Caco-2 (cell line): ENCODE measurements around the gene FAM43B. TPM values are rescaled to one million over a fixed set of nuclear protein-coding genes. Genes with fewer than 3 reads are reported as not detected.

Source experiments
- BruUV-seq: library from RNA; stranded (reverse); fragments of 400-500 nt; replicated peaks from 2 replicates; lab custom pipeline; 2021; lab: Mats Ljungman, UMichigan
- CTCF ChIA-PET: fragments of 300-600 bp; sonication (Branson Sonifier 250); formaldehyde crosslinking; loops from one replicate; lab custom pipeline; 2022; ENCODE audit warnings: antibody characterized with exemption; lab: Charles Lee
- POLR2A ChIA-PET: fragments of 300-600 bp; sonication (Branson Sonifier 250); formaldehyde crosslinking; loops from one replicate; lab custom pipeline; 2022; ENCODE audit warnings: antibody characterized with exemption; lab: Charles Lee
- DNase-seq, 2 experiments: peaks; one replicate each; pipeline versions ENCODE4 v3.0.0 to v3.0.0-alpha.2; 2020 to 2022
- H3K27me3 ChIP-seq: replicated peaks from 2 replicates; pipeline ENCODE4 v1.6.0; 2011; ENCODE audit warnings: low read length; ENCODE audit not compliant: control insufficient read depth, insufficient read depth
- H3K36me3 ChIP-seq: 2 replicates; pipeline ENCODE4 v1.5.1; 2011; ENCODE audit warnings: low read length; ENCODE audit not compliant: control insufficient read depth, insufficient read depth
- H3K4me1 ChIP-seq: fragments of 250-450 bp; sonication (Bioruptor Pico); 2 replicates; pipeline ENCODE4 v1.5.1; 2020; ENCODE audit warnings: mild to moderate bottlenecking
- H3K4me3 ChIP-seq: 2 replicates; pipeline ENCODE4 v1.5.1; 2011; ENCODE audit warnings: low read depth, mild to moderate bottlenecking, control low read depth, low read length
- H3K9me3 ChIP-seq: fragments of 250-450 bp; sonication (Bioruptor Pico); 2 replicates; pipeline ENCODE4 v1.5.1; 2020; ENCODE audit warnings: mild to moderate bottlenecking, moderate library complexity
- H3K27ac Mint-ChIP-seq: one replicate; pipeline ENCODE4 v1.8.0; 2022; ENCODE audit warnings: mixed read lengths; ENCODE audit not compliant: unreplicated experiment
- H3K27me3 Mint-ChIP-seq: one replicate; pipeline ENCODE4 v1.8.0; 2022; ENCODE audit warnings: mixed read lengths; ENCODE audit not compliant: insufficient read depth, unreplicated experiment
- H3K36me3 Mint-ChIP-seq: one replicate; pipeline ENCODE4 v1.8.0; 2022; ENCODE audit warnings: mild to moderate bottlenecking, mixed read lengths; ENCODE audit not compliant: insufficient read depth, unreplicated experiment
- H3K4me1 Mint-ChIP-seq: one replicate; pipeline ENCODE4 v1.8.0; 2022; ENCODE audit warnings: low read depth, mixed read lengths; ENCODE audit not compliant: unreplicated experiment
- H3K4me3 Mint-ChIP-seq: one replicate; pipeline ENCODE4 v1.8.0; 2022; ENCODE audit warnings: mild to moderate bottlenecking, moderate library complexity, mixed read lengths; ENCODE audit not compliant: unreplicated experiment
- H3K9me3 Mint-ChIP-seq: one replicate; pipeline ENCODE4 v1.8.0; 2022; ENCODE audit warnings: mixed read lengths; ENCODE audit not compliant: unreplicated experiment
- intact Hi-C: fragments of 100-400 bp; cut with micrococcal nuclease; formaldehyde crosslinking; loops from one replicate; pipeline ENCODE4 v1.10.0; 2022; ENCODE audit not compliant: unreplicated experiment
- total RNA-seq: library from RNA; stranded (reverse); gene quantifications from 2 replicates; pipeline ENCODE4 v1.2.3, GENCODE V29; 2022
- TF ChIP-seq, protein P1 (sequence below), 2 experiments: fragments of 200-600 bp in 1 of 2; IDR thresholded peaks; 1 replicate in 1 of 2; 2 replicates in 1 of 2; pipeline versions ENCODE4 v1.5.1 to v1.8.0; 2011 to 2022; ENCODE audit warnings: antibody characterized with exemption in 1 of 2, control low read depth in 1 of 2, inconsistent platforms in 1 of 2, low read depth in 1 of 2, low read length in 1 of 2, mild to moderate bottlenecking in 1 of 2, moderate library complexity in 1 of 2; ENCODE audit not compliant: insufficient read depth in 1 of 2, severe bottlenecking in 1 of 2, unreplicated experiment in 1 of 2

FAM43B gene
- total RNA-seq, 1 experiment from 2014 or later, result 3.6 TPM

DNA sequence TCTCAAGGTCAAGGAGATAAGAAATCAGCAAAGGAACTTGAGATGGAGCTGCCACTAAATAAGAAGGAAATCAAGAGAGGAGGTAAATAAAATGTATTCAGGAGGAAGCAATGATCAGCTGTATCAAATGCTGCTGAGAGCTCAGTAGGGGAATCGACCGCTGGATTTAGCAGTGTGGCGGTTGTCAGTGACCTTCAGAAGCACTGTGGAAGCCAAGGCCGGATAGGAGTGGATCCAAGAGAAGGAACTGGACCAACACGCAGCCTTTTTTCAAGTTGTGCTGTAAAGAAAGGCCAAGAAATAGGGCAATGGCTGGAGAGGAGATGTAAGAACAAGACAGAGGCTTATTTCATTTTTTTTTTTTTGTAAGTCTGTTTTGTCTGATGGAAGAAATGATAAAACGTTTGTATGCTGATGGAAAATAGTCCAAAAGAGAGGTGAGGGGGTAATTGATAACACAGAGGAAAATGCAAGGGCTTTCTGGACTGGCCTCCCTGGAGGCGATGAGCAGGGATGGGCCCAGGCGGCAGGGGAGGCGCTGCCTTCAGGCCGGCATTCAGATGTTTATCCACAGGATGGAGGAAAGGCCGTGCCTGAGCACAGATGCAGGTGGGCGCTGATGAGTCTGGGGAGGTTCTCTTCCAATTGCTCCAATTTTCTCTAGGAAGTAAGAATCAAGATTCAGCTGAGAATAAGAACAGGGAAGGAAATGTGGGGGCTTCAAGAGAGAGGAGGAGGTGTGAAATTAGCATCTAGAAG is 17.5 kb upstream of the FAM43B start:
- ChIA-PET CTCF (interaction anchor here (0.6 to 1.0 kb wide), 2 partner anchors 17 to 279 kb away, joined by 3 read pairs; no protein-coding TSS in a partner anchor), POLR2A (no interaction called here)
- Mint-ChIP-seq H3K4me3 (no peak overlapping the region), H3K36me3 (no peaks in the 10 kb centered on the region), H3K27ac (peak overlapping the region; percentile 6), H3K4me1 (peaks cover 41% of the 10 kb centered on the region), H3K27me3 (no peaks in the 10 kb centered on the region), H3K9me3 (no peaks in the 10 kb centered on the region)
- no peak for DNase-seq
- Histone ChIP-seq H3K27me3 (no peaks in the 10 kb centered on the region), H3K4me1 (peaks cover 29% of the 10 kb centered on the region), H3K36me3 (no peaks in the 10 kb centered on the region), H3K9me3 (no peaks in the 10 kb centered on the region), H3K4me3 (no peak overlapping the region)
- intact Hi-C loops, result loop anchor here (5.0 kb wide), 1 partner anchor 97 kb away; the partner anchor contains the start of gene PINK1
- BruUV-seq, result no TSS peak
- TF ChIP-seq, protein P1, sequence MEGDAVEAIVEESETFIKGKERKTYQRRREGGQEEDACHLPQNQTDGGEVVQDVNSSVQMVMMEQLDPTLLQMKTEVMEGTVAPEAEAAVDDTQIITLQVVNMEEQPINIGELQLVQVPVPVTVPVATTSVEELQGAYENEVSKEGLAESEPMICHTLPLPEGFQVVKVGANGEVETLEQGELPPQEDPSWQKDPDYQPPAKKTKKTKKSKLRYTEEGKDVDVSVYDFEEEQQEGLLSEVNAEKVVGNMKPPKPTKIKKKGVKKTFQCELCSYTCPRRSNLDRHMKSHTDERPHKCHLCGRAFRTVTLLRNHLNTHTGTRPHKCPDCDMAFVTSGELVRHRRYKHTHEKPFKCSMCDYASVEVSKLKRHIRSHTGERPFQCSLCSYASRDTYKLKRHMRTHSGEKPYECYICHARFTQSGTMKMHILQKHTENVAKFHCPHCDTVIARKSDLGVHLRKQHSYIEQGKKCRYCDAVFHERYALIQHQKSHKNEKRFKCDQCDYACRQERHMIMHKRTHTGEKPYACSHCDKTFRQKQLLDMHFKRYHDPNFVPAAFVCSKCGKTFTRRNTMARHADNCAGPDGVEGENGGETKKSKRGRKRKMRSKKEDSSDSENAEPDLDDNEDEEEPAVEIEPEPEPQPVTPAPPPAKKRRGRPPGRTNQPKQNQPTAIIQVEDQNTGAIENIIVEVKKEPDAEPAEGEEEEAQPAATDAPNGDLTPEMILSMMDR (IDR thresholded peaks at IDR 0.05; ENCODE audit: insufficient read depth in 1 of 2, low read depth in 1 of 2, low read length in 1 of 2, severe bottlenecking in 1 of 2, unreplicated experiment in 1 of 2), result no peak

- H3K36me3 Mint-ChIP-seq, result no peaks in the 10 kb centered on the region
- H3K4me3 ChIP-seq, result no peak overlapping the region
- ChIA-PET POLR2A (interaction anchor here (0.6 to 0.8 kb wide), 2 partner anchors 118 to 159 kb away, joined by 3 read pairs; no protein-coding TSS in a partner anchor), CTCF (interaction anchor here (1.0 to 1.3 kb wide), 3 partner anchors 14 to 96 kb away, joined by 3 to 5 read pairs (median 4); partner anchors contain the start of gene FAM43B)
- no peaks in the 10 kb centered on the region for H3K36me3 ChIP-seq
- intact Hi-C loops, result loop anchor here (5.0 kb wide), 1 partner anchor 94 kb away; the partner anchor contains the start of gene PINK1
- TF ChIP-seq, protein P1 (IDR thresholded peaks at IDR 0.05; ENCODE audit: insufficient read depth in 1 of 2, low read depth in 1 of 2, low read length in 1 of 2, severe bottlenecking in 1 of 2, unreplicated experiment in 1 of 2), result no peak
- H3K9me3 Mint-ChIP-seq, result no peaks in the 10 kb centered on the region
- peak; percentile 54 to 63 for DNase-seq
- peak overlapping the region; percentile 59 for H3K27ac Mint-ChIP-seq
- H3K27me3 ChIP-seq, result no peaks in the 10 kb centered on the region
- no TSS peak for BruUV-seq
- H3K4me1 Mint-ChIP-seq, result peaks cover 49% of the 10 kb centered on the region
- H3K4me3 Mint-ChIP-seq, result no peak overlapping the region
- H3K9me3 ChIP-seq, result no peaks in the 10 kb centered on the region
- peaks cover 3% of the 10 kb centered on the region for H3K27me3 Mint-ChIP-seq
- H3K4me1 ChIP-seq, result peaks cover 27% of the 10 kb centered on the region
These were observed 14.1 kb upstream of the FAM43B start for GRCh38 chr1:20538227-20538626.

DNA sequence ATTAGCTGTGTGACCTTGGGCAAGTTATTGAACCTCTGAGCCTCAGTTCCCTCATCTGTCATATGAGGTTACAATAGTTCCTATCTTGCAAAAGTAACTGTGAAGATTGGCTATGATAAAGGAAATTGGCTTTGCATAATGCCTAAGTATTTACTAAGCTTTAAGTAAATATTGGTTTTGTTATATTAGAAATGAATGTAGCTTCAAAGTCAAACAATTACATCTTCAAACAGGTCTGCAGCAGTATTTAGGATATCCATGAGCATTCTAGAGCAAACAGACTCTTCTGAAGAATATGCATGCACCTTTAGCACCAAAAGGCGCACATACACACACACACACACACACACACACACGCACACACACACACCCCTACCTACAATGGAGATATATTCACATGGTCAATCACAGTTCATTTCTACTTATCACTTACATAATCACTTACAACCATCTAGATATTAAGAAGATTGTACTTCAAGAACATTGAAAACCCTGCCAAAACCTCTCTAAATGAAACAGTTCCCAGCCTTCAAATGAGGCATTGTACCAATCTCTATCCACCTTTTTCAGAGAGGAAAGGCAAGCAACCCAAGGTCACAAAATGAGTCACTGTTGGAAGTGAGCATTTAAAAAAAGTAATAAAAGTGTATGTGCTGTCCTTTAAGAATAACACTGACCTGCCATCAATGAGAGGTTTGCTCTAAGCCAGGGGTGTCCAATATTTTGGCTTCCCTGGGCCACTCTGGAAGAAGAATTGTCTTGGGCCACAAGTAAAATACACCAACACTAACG is 13.4 kb upstream of the FAM43B start:
- no TSS peak for BruUV-seq
- ChIA-PET CTCF (interaction anchor here (0.6 to 1.3 kb wide), 4 partner anchors 13 to 95 kb away, joined by 3 to 5 read pairs (median 4); partner anchors contain the start of gene FAM43B), POLR2A (interaction anchor here (0.6 kb wide), 1 partner anchor 158 kb away, joined by 3 read pairs; no protein-coding TSS in a partner anchor)
- Histone ChIP-seq H3K36me3 (no peaks in the 10 kb centered on the region), H3K4me1 (peaks cover 19% of the 10 kb centered on the region), H3K9me3 (no peaks in the 10 kb centered on the region), H3K27me3 (no peaks in the 10 kb centered on the region), H3K4me3 (no peak overlapping the region)
- Mint-ChIP-seq H3K27me3 (peaks cover 3% of the 10 kb centered on the region), H3K27ac (peak overlapping the region; percentile 33), H3K4me1 (peaks cover 42% of the 10 kb centered on the region), H3K9me3 (no peaks in the 10 kb centered on the region), H3K36me3 (no peaks in the 10 kb centered on the region), H3K4me3 (no peak overlapping the region)
- intact Hi-C loops, result loop anchor here (5.0 kb wide), 1 partner anchor 93 kb away; the partner anchor contains the start of gene PINK1
- DNase-seq, result peak in 1 of 2 experiments; percentile 45
- TF ChIP-seq, protein P1 (IDR thresholded peaks at IDR 0.05; ENCODE audit: insufficient read depth in 1 of 2, low read depth in 1 of 2, low read length in 1 of 2, severe bottlenecking in 1 of 2, unreplicated experiment in 1 of 2), result no peak
